ENCODE measurements around the gene MYO1F. TPM values are rescaled to one million over a fixed set of nuclear protein-coding genes. Genes with fewer than 3 reads are reported as not detected.
A peak's percentile ranks its signal among the peaks of the same experiment; 100 is the strongest.
"Not testable (repeated sequence)": the region's sequence is repeated elsewhere in the genome, so short reads cannot be mapped to it uniquely, and the experiment has no call there.

Gene MYO1F
- total RNA-seq, 2 donors from 2014 or later = 216 to 232 TPM

DNA sequence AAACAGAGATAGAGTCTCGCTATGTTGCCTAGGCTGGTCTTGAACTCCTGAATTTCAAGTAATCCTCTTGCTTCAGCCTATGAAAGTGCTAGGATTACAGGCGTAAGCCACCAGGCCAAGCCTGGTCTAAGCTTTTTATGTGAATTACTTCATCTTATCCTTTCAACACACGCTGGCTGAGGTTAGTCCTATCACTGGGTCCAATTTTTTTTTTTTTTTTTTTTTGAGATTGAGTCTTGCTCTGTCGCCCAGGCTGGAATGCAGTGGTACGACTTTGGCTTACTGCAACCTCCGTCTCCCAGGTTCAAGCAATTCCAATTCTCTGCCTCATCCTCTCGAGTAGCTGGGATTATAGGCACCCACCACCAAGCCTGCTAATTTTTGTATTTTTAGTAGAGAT lies 10.4 kb downstream of the MYO1F start:
- Mint-ChIP-seq H3K36me3 (no peaks in the 10 kb centered on the region), H3K27ac (peak overlapping the region; percentile 73 to 89), H3K9me3 (no peaks in the 10 kb centered on the region), H3K4me1 (ENCODE audit: low read depth in 2 of 2) (peaks cover 62 to 65% of the 10 kb centered on the region in 2 donors), H3K4me3 (peak overlapping the region; percentile 69), H3K27me3 (no peaks in the 10 kb centered on the region)
- DNase-seq (ENCODE audit: low spot score) (no peak), ATAC-seq (no peak)

DNA sequence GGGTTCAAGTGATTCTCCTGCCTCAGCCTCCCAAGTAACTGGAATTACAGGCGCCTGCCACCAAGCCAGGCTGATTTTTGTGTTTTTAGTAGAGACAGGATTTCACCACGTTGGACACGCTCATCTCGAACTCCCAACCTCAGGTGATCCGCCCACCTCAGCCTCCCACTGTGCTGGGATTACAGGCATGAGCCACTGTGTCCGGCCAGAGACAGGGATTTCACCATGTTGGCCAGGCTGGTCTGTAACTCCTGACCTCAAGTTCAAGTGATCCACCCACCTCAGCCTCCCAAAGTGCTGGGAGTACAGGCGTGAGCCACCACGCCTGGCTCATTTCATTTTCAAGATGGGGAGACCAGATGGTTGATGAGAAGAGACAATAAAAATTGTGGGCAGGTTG lies 12.4 kb downstream of the MYO1F start:
- Mint-ChIP-seq H3K4me1 (ENCODE audit: low read depth in 2 of 2) (peaks cover 58 to 64% of the 10 kb centered on the region in 2 donors), H3K4me3 (peak overlapping the region; percentile 58), H3K27ac (peak overlapping the region; percentile 85 to 95)
- DNase-seq (ENCODE audit: low spot score); H3K27me3 Mint-ChIP-seq; ATAC-seq; H3K9me3 Mint-ChIP-seq; H3K36me3 Mint-ChIP-seq: not testable (repeated sequence)

DNA sequence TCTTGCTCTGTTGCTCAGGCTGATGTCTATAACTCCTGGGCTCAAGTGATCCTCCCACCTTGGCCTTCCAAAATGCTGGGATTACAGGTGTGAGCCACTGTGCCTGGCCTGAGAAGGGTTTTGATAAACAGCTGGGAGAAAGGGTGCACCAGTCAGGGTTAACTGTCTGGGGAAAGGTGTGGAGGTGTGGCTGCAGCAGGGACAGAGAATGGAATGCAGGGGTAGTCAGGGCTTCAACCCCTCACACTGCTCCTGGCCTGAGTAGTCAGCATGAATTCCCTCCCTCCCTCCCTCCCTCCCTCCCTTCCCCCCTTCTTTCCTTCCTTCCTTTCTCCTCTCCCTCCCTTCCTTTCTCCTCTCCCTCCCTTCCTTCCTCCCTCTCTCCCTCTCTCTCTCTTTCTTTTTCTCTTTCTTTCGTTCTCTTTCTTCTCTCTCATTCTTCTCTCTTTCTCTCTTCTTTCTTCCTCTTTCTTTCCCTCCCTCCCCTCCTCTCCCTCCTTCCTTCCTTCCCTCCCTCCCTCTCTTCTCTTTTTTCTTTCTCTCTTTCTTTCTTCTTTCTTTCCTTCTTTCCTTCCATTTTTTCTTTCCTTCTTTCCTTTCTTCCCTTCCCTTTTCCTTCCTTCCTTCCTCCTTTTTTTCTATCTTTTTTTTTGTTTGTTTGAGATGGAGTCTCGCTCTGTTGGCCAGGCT lies 16.0 kb downstream of the MYO1F start:
- ATAC-seq (no peak), DNase-seq (ENCODE audit: low spot score) (no peak)
- H3K4me3 Mint-ChIP-seq = peak overlapping the region; percentile 9
- no peaks in the 10 kb centered on the region for H3K27me3 Mint-ChIP-seq
- peak overlapping the region; percentile 85 to 95 for H3K27ac Mint-ChIP-seq
- H3K9me3 Mint-ChIP-seq = no peaks in the 10 kb centered on the region
- H3K4me1 Mint-ChIP-seq (ENCODE audit: low read depth in 2 of 2) = peaks cover 52% of the 10 kb centered on the region in 2 donors
- no peaks in the 10 kb centered on the region for H3K36me3 Mint-ChIP-seq

DNA sequence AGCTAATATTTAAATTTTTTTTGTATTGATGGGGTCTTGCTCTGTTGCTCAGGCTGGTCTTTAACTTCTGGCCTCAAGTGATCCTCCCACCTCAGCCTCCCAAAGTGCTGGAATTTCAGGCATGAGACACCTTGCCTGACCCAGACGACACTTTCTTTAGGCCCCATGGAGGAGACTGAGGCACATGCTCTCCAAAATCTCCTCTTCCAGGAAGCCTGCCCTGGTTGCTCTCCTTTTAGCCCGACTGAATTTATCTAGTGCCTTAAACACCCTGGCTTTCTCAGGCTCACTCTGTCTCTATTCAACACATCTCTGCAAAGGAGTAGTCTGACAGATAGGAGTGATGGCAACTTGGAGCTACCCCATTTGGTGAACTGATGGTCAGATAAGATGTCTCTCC lies 18.9 kb downstream of the MYO1F start:
- H3K4me1 Mint-ChIP-seq (ENCODE audit: low read depth in 2 of 2) = peaks cover 33 to 39% of the 10 kb centered on the region in 2 donors
- DNase-seq (ENCODE audit: low spot score) = no peak
- no peak for ATAC-seq
- H3K9me3 Mint-ChIP-seq = no peaks in the 10 kb centered on the region
- H3K36me3 Mint-ChIP-seq = peaks cover 7% of the 10 kb centered on the region
- no peaks in the 10 kb centered on the region for H3K27me3 Mint-ChIP-seq
- peak overlapping the region; percentile 91 to 99 for H3K27ac Mint-ChIP-seq
- H3K4me3 Mint-ChIP-seq = peak overlapping the region; percentile 53

DNA sequence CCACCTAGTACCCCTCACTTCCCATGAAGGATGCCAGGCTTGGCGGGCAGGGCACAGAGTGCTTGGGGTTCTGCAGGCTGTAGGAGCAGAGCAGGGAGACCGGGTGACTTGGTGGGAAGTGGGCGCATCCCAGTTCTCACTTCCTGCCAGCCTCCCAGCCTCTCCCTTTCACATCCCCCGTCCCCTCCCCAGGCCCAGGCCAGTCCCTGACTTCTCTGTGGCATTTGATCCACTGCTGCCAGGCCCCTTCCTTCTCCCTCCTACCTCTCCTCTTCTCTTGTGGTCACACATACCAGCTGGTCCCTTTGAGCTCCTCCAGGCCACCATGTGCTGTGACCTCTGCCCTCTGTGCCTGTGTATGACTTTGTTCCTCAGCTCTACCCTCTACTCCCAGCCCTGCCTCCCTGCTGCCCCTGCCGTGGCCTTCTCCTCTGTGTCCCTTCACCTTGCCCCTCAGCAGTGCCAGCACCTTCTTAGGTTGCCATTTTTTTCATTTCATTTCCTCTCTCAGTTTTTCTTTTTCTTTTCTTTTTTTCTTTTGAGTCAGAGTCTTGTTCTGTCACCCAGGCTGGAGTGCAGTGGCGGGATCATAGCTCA lies 19.5 kb downstream of the MYO1F start:
- ATAC-seq (peak; percentile 59 to 61), DNase-seq (ENCODE audit: low spot score) (no peak)
- Mint-ChIP-seq H3K4me1 (ENCODE audit: low read depth in 2 of 2) (peaks cover 32 to 36% of the 10 kb centered on the region in 2 donors), H3K27me3 (no peaks in the 10 kb centered on the region), H3K36me3 (peaks cover 11% of the 10 kb centered on the region), H3K27ac (peak overlapping the region; percentile 91 to 99), H3K9me3 (no peaks in the 10 kb centered on the region), H3K4me3 (peak overlapping the region; percentile 53)

DNA sequence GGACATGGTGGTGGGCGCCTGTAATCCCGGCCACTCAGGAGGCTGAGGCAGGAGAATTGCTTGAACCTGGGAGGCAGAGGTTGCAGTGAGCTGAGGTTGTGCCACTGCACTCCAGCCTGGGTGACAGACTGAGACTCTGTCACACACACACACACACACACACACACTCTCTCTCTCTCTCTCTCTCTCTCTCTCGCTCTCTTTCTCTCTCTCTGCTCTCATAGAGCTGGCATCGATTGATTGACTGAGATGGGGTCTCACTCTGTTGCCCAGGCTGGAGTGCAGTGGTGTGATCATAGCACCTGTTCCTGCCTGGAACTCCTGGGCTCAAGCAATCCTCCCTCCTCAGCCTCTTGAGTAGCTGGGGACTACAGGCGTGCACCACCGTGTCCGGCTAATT lies 23.5 kb downstream of the MYO1F start:
- DNase-seq (ENCODE audit: low spot score); H3K9me3 Mint-ChIP-seq; ATAC-seq; H3K4me3 Mint-ChIP-seq; H3K27me3 Mint-ChIP-seq: not testable (repeated sequence)
- Mint-ChIP-seq H3K4me1 (ENCODE audit: low read depth in 2 of 2) (peaks cover 24 to 28% of the 10 kb centered on the region in 2 donors), H3K27ac (peak overlapping the region; percentile 64 to 82), H3K36me3 (peaks cover 19% of the 10 kb centered on the region)

DNA sequence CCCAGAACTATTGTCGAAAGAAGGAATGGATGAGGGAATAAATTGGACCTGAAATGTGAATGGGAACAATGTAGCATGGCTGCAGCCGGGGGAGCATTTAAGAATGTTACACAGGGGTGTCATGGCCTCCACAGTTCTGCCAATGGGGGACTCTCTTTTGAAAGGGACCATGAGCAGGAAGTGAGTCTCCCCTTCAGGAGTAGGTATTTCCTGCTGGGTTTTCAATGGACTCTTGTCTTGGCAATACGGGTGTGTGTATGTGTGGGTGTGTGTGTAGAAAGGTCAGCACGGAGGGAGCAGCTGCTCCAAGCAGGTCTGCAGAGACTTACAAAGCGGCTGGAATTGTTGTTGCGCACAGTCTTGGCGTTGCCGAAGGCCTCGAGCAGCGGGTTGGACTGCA lies 24.4 kb downstream of the MYO1F start:
- no peak for ATAC-seq
- H3K4me3 Mint-ChIP-seq = no peak overlapping the region
- no peak for DNase-seq (ENCODE audit: low spot score)
- peaks cover 19% of the 10 kb centered on the region for H3K36me3 Mint-ChIP-seq
- H3K9me3 Mint-ChIP-seq = no peaks in the 10 kb centered on the region
- peaks cover 23 to 25% of the 10 kb centered on the region in 2 donors for H3K4me1 Mint-ChIP-seq (ENCODE audit: low read depth in 2 of 2)
- H3K27me3 Mint-ChIP-seq = no peaks in the 10 kb centered on the region
- H3K27ac Mint-ChIP-seq = peak overlapping the region; percentile 31 to 39

DNA sequence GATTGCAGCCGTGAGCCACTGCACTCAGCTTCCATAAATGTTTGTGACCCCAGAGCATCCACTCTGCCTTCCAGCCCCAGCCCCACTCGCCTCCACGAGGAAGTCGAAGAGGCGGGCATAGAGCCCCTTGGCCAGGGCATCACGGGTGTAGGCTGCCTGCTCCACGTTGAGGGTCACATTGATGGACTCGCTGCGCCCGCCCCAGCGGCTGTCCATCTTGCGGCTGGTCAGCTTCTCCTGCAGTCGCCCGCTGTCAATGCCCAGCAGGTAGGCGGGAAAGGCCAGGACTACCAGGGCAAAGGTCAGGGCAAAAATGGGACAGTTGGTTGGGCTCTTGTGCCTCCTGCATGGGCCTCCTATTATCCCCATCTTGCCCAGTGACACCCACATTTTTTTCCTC lies 27.2 kb downstream of the MYO1F start:
- Mint-ChIP-seq H3K27ac (peak overlapping the region in 1 of 2 donors; percentile 60), H3K4me1 (ENCODE audit: low read depth in 2 of 2) (peaks cover 16 to 20% of the 10 kb centered on the region in 2 donors), H3K4me3 (no peak overlapping the region), H3K9me3 (no peaks in the 10 kb centered on the region), H3K27me3 (no peaks in the 10 kb centered on the region), H3K36me3 (peaks cover 19% of the 10 kb centered on the region)
- no peak for ATAC-seq
- DNase-seq (ENCODE audit: low spot score) = no peak

DNA sequence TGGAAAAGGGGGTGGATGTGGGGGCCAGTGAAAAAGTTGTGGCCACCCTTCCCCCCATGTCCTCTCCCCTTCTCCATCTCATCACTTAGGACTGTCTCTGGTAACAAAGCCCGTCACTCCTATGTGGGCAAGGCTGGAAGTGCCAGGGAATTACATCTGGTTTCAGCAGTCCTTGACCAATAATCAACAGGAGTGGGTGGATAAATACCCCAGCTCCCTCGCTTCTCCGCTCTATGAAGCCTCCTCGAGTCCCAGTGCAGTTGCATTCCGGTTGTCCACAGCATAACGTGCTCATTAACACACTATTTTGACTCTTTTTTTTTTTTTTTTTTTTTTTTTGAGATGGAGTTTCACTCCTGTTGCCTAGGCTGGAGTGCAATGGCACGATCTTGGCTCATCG lies 31.5 kb downstream of the MYO1F start:
- H3K4me1 Mint-ChIP-seq (ENCODE audit: low read depth in 2 of 2) = peaks cover 9 to 15% of the 10 kb centered on the region in 2 donors
- H3K27ac Mint-ChIP-seq = no peak overlapping the region
- DNase-seq (ENCODE audit: low spot score) (no peak), ATAC-seq (no peak)
- H3K9me3 Mint-ChIP-seq = no peaks in the 10 kb centered on the region
- no peaks in the 10 kb centered on the region for H3K27me3 Mint-ChIP-seq
- H3K4me3 Mint-ChIP-seq = no peak overlapping the region
- H3K36me3 Mint-ChIP-seq = peaks cover 5% of the 10 kb centered on the region

DNA sequence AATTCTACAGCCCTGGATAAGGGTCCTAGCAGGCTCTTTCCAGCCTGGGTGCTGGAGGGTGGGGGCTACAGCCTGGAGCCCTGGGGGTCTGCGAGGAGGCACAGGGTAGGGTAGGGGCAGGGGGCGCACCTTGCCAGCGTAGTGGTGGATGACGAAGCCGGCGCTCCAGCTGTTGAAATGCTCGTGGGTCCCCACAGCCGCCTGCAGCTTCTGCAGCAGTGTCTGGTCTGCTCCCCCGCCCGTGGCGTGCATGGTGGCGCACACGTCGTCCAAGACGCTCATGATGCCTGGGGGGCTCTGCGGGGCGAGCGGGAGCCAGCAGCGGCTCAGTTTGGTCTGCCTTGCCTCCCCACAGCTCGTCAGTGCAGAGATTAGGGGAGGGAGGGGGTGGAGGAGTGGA lies 33.1 kb downstream of the MYO1F start:
- no peak overlapping the region for H3K4me3 Mint-ChIP-seq
- H3K27ac Mint-ChIP-seq = no peak overlapping the region
- no peaks in the 10 kb centered on the region for H3K9me3 Mint-ChIP-seq
- peaks cover 9 to 19% of the 10 kb centered on the region in 2 donors for H3K4me1 Mint-ChIP-seq (ENCODE audit: low read depth in 2 of 2)
- DNase-seq (ENCODE audit: low spot score) = no peak
- no peak for ATAC-seq
- peaks cover 5% of the 10 kb centered on the region for H3K36me3 Mint-ChIP-seq
- H3K27me3 Mint-ChIP-seq = no peaks in the 10 kb centered on the region

DNA sequence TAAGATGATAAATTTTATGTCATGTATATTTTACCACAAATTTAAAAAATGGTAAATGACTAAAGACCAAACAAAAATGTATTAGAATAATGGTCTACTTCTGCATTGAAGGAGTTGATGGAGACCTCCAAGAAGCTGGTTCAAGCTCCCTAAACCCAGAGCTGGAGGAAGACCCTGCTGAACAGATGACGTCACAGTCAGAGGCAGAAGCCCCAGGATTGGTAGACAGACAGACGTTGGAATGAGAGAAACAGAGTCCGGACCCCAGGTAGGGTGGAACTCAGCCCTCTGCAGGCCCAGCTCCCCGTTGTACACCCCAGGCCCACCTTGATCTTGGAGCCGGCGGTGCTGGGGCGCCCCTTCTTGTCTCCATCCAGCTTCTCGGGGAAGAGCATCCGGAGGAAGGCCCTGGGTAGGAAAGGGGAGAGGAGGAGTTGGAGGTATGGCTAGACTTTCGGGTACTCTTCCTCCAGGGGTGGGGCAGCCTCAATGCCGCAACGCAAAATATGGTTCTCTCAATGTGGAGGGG lies 37.6 kb downstream of the MYO1F start:
- no peak overlapping the region for H3K4me3 Mint-ChIP-seq
- H3K27me3 Mint-ChIP-seq = no peaks in the 10 kb centered on the region
- H3K9me3 Mint-ChIP-seq = no peaks in the 10 kb centered on the region
- H3K27ac Mint-ChIP-seq = peak overlapping the region; percentile 51 to 90
- H3K36me3 Mint-ChIP-seq = peaks cover 16% of the 10 kb centered on the region
- ATAC-seq (no peak), DNase-seq (ENCODE audit: low spot score) (no peak)
- peaks cover 0 to 17% of the 10 kb centered on the region in 2 donors for H3K4me1 Mint-ChIP-seq (ENCODE audit: low read depth in 2 of 2)

DNA sequence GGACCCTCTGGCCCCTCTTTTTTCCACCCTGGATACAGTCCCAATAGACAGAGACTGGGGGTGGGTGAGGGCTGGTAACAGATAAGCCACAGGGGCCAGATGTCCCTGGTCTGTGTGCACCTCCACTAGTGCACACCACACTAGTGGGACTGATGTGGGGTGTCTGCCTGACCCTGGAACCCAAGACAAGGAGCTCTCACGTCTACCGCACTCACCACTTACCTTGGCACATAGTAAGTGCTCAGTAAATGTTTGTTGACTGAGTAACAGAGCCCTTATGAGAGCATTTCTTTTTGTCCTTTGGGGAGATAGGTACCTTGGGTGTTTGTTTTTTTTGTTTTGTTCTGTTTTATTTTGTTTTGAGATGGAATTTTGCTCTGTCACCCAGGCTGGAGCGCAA lies 40.1 kb downstream of the MYO1F start:
- Mint-ChIP-seq H3K36me3 (peaks cover 11% of the 10 kb centered on the region), H3K27ac (peak overlapping the region in 1 of 2 donors; percentile 58), H3K9me3 (no peaks in the 10 kb centered on the region), H3K4me1 (ENCODE audit: low read depth in 2 of 2) (peaks cover 0 to 13% of the 10 kb centered on the region in 2 donors), H3K4me3 (no peak overlapping the region), H3K27me3 (no peaks in the 10 kb centered on the region)
- ATAC-seq (no peak), DNase-seq (ENCODE audit: low spot score) (no peak)

DNA sequence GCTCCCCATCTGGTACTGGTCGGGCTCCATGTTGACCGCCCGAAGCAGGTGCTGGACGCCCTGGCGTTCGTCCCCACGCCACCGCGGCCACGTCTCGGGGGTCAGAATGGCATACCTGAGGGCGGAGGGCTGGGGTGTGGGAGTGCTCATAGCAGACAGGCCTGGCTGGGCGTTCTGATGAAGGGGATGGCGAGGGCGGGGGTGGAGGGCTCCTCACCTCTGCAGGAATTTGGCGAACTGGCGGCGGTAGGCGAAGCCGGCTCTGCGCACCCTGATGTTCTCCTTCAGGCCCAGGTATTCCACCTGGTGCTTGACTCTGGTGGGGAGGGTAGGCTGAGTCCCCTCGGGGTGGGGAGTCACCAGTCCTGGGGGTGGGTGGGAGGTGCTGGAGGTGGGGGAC lies 41.0 kb downstream of the MYO1F start:
- Mint-ChIP-seq H3K4me3 (no peak overlapping the region), H3K36me3 (peaks cover 11% of the 10 kb centered on the region), H3K27ac (peak overlapping the region; percentile 7 to 38), H3K27me3 (no peaks in the 10 kb centered on the region), H3K4me1 (ENCODE audit: low read depth in 2 of 2) (peaks cover 0 to 11% of the 10 kb centered on the region in 2 donors), H3K9me3 (no peaks in the 10 kb centered on the region)
- ATAC-seq (no peak), DNase-seq (ENCODE audit: low spot score) (no peak)

DNA sequence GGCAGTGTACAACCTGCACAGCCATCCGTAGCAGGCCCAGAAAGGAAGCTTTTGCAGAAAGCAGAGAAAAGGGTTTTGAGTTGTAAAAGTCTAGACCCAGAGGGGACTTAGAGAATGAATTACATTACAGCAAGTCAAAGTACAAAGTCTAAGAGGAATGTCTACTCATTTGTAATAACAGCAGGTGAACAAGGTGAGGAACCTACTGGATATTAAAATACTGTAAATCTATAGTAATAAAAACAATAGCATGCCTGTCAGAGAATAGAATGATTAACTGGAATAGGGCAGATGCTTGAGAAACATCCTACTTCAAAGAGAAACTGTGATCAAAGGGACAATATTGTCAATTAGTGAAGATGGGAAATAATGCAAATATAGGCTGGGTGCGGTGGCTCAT lies 45.0 kb downstream of the MYO1F start:
- Mint-ChIP-seq H3K9me3 (no peaks in the 10 kb centered on the region), H3K4me1 (ENCODE audit: low read depth in 2 of 2) (peaks cover 11 to 20% of the 10 kb centered on the region in 2 donors), H3K4me3 (no peak overlapping the region), H3K27ac (peak overlapping the region; percentile 47 to 67), H3K36me3 (peaks cover 31% of the 10 kb centered on the region), H3K27me3 (no peaks in the 10 kb centered on the region)
- ATAC-seq (no peak), DNase-seq (ENCODE audit: low spot score) (no peak)

Measured in natural killer cell treated with Interleukin-12 subunit alpha and Interleukin-12 subunit beta and Interleukin-15 and Interleukin-18, amount 100 ng/mL, for 72 hours (primary cell).